GM12878 (cell line): ENCODE measurements around the gene C1orf21. TPM values are rescaled to one million over a fixed set of nuclear protein-coding genes. Genes with fewer than 3 reads are reported as not detected.

ENCODE experiments used
- ATAC-seq: fragments of 200-7000 bp; cut with Tn5 transposase; 3 replicates; pipeline ENCODE4 v1.9.1; 2020; ENCODE audit warnings: mild to moderate bottlenecking, moderate library complexity
- BruUV-seq: library from RNA; stranded (reverse); fragments of 400-500 nt; replicated peaks from 2 replicates; lab custom pipeline; 2021; lab: Mats Ljungman, UMichigan
- CTCF ChIA-PET: fragments of 300-600 bp; sonication (Branson Sonifier 250); formaldehyde crosslinking; extraction: SDS; loops from one replicate; lab custom pipeline; 2021; ENCODE audit warnings: inconsistent platforms; lab: Yijun Ruan, JAX
- POLR2A ChIA-PET: fragments of 350-600 bp; formaldehyde crosslinking; extraction: SDS; loops from one replicate; lab custom pipeline; 2021; ENCODE audit warnings: inconsistent platforms; lab: Charles Lee
- RAD21 ChIA-PET: fragments of 300-600 bp; sonication (Branson Sonifier 250); formaldehyde crosslinking; loops from one replicate; lab custom pipeline; 2023; ENCODE audit warnings: antibody characterized with exemption; ENCODE audit not compliant: unreplicated experiment; lab: Charles Lee
- SMC1A ChIA-PET: fragments of 300-600 bp; sonication (Branson Sonifier 250); formaldehyde crosslinking; loops from one replicate; lab custom pipeline; 2023; ENCODE audit not compliant: unreplicated experiment, uncharacterized antibody; lab: Charles Lee
- DNase-seq: peaks from one replicate; pipeline ENCODE4 v3.0.0-alpha.2; 2011; ENCODE audit warnings: low read depth, low spot score
- FAIRE-seq: peaks from 3 replicates; lab custom pipeline; 2011; peaks lifted over from hg19 to GRCh38; lab: Jason Lieb, UNC
- H2AFZ ChIP-seq: 2 replicates; pipeline ENCODE4 v1.6.0; 2011; ENCODE audit warnings: low read depth, low read length, control low read depth; ENCODE audit not compliant: control insufficient read depth
- H3K27ac ChIP-seq: 2 replicates; pipeline ENCODE4 v1.5.1; 2011; ENCODE audit warnings: control low read depth; ENCODE audit not compliant: control insufficient read depth, insufficient read depth
- H3K27me3 ChIP-seq, 2 experiments: replicated peaks in 1 of 2; 2 replicates each; pipeline versions ENCODE4 v1.6.0 to v1.6.1; 2011; ENCODE audit warnings: low read length in 1 of 2; ENCODE audit not compliant: control insufficient read depth in 2 of 2, insufficient read depth in 2 of 2
- H3K36me3 ChIP-seq, 2 experiments: 2 replicates each; pipeline ENCODE4 v1.5.1; 2011; ENCODE audit warnings: low read length in 1 of 2; ENCODE audit not compliant: control insufficient read depth in 2 of 2, insufficient read depth in 2 of 2
- H3K4me1 ChIP-seq: 2 replicates; pipeline ENCODE4 v1.6.1; 2011; ENCODE audit warnings: mild to moderate bottlenecking, low read length, moderate library complexity, mixed read lengths; ENCODE audit not compliant: control insufficient read depth, insufficient read depth
- H3K4me2 ChIP-seq: 2 replicates; pipeline ENCODE4 v1.6.0; 2011; ENCODE audit warnings: control low read depth; ENCODE audit not compliant: control insufficient read depth, insufficient read depth
- H3K4me3 ChIP-seq: fragments of 200-600 bp; sonication (generic); 2 replicates; pipeline ENCODE4 v1.5.1; 2016
- H3K79me2 ChIP-seq: 2 replicates; pipeline ENCODE4 v1.6.0; 2011; ENCODE audit warnings: low read length; ENCODE audit not compliant: control insufficient read depth, insufficient read depth
- H3K9ac ChIP-seq: 2 replicates; pipeline ENCODE4 v1.8.0; 2011; ENCODE audit warnings: low read length, control low read depth, mixed read lengths; ENCODE audit not compliant: control insufficient read depth, insufficient read depth
- H3K9me3 ChIP-seq: replicated peaks from 3 replicates; pipeline ENCODE4 v1.5.1; 2011; ENCODE audit warnings: mild to moderate bottlenecking, low read length; ENCODE audit not compliant: control insufficient read depth, insufficient read depth
- H4K20me1 ChIP-seq: 2 replicates; pipeline ENCODE4 v1.6.0; 2011; ENCODE audit not compliant: control insufficient read depth, insufficient read depth
- SMC3 ChIP-seq: IDR thresholded peaks from 2 replicates; pipeline ENCODE4 v1.6.1; 2011; ENCODE audit warnings: low read length, improper control_type of control experiment, borderline replicate concordance
- TAF1 ChIP-seq: IDR thresholded peaks from 2 replicates; pipeline ENCODE4 v1.6.1; 2011; ENCODE audit warnings: mild to moderate bottlenecking, low read depth, low read length, borderline replicate concordance
- WGBS: methylation state at CpG from one replicate; pipeline ENCODE4 v1.1.6; 2016; ENCODE audit warnings: low lambda C conversion rate; ENCODE audit not compliant: insufficient replicate concordance, insufficient coverage; ENCODE audit errors: missing lambda C conversion rate; 5-methylcytosine and 5-hydroxymethylcytosine counted together
- in situ Hi-C: fragments of 300-500 bp; cut with MboI; formaldehyde crosslinking; loops from 9 replicates; pipeline ENCODE4 v1.14.3; 2018; ENCODE audit warnings: mixed read lengths
- intact Hi-C: fragments of 100-400 bp; cut with micrococcal nuclease; formaldehyde crosslinking; loops from one replicate; pipeline ENCODE4 v1.14.2; 2022; ENCODE audit not compliant: unreplicated experiment
- polyA plus RNA-seq, 11 experiments: library from polyadenylated mRNA; depleted of rRNA in 4 of 11; unstranded in 6 of 11; stranded (reverse) in 5 of 11; fragments of >200 nt; fragmentation: Nextera tagmentation in 4 of 11; fragmentation: Illumina TruSeq in 1 of 11; extraction: Ambion mirVana in 4 of 11; extraction: Trizol in 1 of 11; gene quantifications; 1 replicate in 1 of 11; 2 replicates in 10 of 11; pipeline versions ENCODE4 v1.2.1 to v1.2.3, GENCODE V29; 2011 to 2016; ENCODE audit warnings: inconsistent platforms in 2 of 11, missing spikeins in 2 of 11, low read depth in 1 of 11
- total RNA-seq, 4 experiments: library from RNA; depleted of rRNA in 3 of 4; stranded (reverse); fragments of >200 nt in 3 of 4; fragmentation: Illumina TruSeq in 1 of 4; extraction: Trizol in 1 of 4; gene quantifications; 2 replicates each; pipeline versions ENCODE4 v1.2.1 to v1.2.3, GENCODE V29; 2013 to 2021
- TF ChIP-seq, protein P1 (sequence below): fragments of 450-650 bp; IDR thresholded peaks from 2 replicates; pipeline ENCODE4 v1.6.1; 2017; ENCODE audit warnings: mild to moderate bottlenecking

C1orf21 gene
- total and polyA plus RNA-seq, 10 of the 15 experiments (the other 5 are each of a cell fraction or from before 2014, with no cell fraction given), result 0.03 to 1.6 (median 0.17) TPM; not detected in 3

DNA sequence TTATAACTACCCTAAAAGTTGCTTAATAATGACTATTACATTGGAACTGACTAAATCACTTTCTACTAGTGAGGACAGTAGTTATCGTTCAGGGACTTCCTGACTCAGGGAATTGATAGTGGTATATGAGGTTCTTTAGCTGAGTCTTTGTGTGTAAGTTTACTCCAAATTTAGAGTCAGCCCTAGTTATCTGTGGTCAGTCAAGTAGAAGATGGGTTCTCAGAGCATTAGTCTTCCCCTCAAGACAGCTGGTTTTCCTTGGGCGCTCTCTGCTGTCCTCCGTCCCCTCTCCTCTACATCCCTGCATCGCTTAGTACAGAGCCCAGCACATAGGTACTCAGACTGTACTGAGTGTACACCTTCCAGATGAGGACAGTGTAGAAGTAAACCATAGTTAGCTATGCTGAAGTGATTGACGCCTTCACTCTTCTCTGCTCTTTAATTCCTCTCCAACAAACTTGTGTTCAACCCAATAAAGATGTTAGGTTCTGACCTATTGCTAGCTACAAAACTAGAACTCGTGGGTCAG lies 116.5 kb downstream of the C1orf21 start:
- no peak overlapping the region for H2AFZ ChIP-seq
- no peaks in the 10 kb centered on the region for H3K9me3 ChIP-seq
- ChIA-PET POLR2A (interaction anchor here (0.6 kb wide), 1 partner anchor 400 kb away, joined by 5 read pairs; no protein-coding TSS in a partner anchor), SMC1A (no interaction called here)
- TF ChIP-seq TAF1 (no peak), SMC3 (no peak)
- TF ChIP-seq, protein P1, sequence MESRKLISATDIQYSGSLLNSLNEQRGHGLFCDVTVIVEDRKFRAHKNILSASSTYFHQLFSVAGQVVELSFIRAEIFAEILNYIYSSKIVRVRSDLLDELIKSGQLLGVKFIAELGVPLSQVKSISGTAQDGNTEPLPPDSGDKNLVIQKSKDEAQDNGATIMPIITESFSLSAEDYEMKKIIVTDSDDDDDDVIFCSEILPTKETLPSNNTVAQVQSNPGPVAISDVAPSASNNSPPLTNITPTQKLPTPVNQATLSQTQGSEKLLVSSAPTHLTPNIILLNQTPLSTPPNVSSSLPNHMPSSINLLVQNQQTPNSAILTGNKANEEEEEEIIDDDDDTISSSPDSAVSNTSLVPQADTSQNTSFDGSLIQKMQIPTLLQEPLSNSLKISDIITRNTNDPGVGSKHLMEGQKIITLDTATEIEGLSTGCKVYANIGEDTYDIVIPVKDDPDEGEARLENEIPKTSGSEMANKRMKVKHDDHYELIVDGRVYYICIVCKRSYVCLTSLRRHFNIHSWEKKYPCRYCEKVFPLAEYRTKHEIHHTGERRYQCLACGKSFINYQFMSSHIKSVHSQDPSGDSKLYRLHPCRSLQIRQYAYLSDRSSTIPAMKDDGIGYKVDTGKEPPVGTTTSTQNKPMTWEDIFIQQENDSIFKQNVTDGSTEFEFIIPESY, result no peak
- TF ChIP-seq, all 136 proteins: peak for 0
- in situ Hi-C loops, result no loop called here
- FAIRE-seq (no peak), ATAC-seq (no peak), DNase-seq (no peak)
- no peak overlapping the region for H3K9ac ChIP-seq
- BruUV-seq, result no TSS peak
- no peak overlapping the region for H3K4me2 ChIP-seq
- no peak overlapping the region for H3K27ac ChIP-seq
- no peaks in the 10 kb centered on the region for H3K36me3 ChIP-seq
- H3K79me2 ChIP-seq, result no peaks in the 10 kb centered on the region
- ChIA-PET CTCF (interaction anchor here (1.0 kb wide), 1 partner anchor 62 kb away, joined by 3 read pairs; no protein-coding TSS in a partner anchor), RAD21 (no interaction called here)
- H3K27me3 ChIP-seq, result peaks cover 0 to 5% of the 10 kb centered on the region in 2 experiments; a peak in 2 of 4 replicates
- intact Hi-C loops, result no loop called here
- H3K4me1 ChIP-seq, result no peaks in the 10 kb centered on the region
- no peak overlapping the region for H3K4me3 ChIP-seq
- 39% methylated on average over 6 of the region's 6 CpGs for WGBS
- no peaks in the 10 kb centered on the region for H4K20me1 ChIP-seq
